ENCODE data around the gene JTB. TPM values are rescaled to one million over a fixed set of nuclear protein-coding genes. Genes with fewer than 3 reads are reported as not detected.

JTB gene
- total and polyA plus RNA-seq, 12 donors: 49.4 to 225 (median 66.1) TPM

DNA sequence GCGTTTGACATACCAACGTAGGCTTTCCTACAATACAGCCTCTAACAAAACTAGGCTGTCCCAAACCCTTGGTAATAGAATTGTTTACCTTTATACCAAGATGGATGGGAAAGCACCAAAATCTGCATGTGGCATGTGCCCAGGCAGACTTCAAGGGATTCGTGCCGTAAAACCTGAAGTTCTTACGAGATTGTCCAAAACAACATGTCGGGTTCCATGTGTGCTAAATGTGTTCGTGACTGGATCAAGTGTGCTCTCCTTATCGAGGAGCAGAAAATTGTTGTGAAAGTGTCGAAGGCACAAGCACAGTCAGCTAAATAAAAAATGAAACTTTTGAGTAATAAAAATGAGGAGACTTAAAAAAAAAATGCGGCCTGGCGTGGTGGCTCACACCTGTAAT, 18.2 kb upstream of the JTB start:
- H3K4me1 ChIP-seq: peaks cover 4 to 39% (median 29%) of the 10 kb centered on the region in 9 donors
- H3K4me3 ChIP-seq: no peak overlapping the region
- no peaks in the 10 kb centered on the region for H3K27me3 ChIP-seq
- no peak for ATAC-seq
- intact Hi-C loops (cut with DNase I): loop anchor here in 2 of 10 donors (10.0 kb wide), 3 partner anchors 189 to 279 kb away; partner anchors contain the start of gene HAX1 (in 1 of the 2)
- no peak for DNase-seq
- no peaks in the 10 kb centered on the region for H3K9me3 ChIP-seq
- WGBS, 2 donors: 91 to 96% methylated on average over 11 of the region's 11 CpGs
- H3K36me3 ChIP-seq: peaks cover 0 to 52% (median 20%) of the 10 kb centered on the region in 9 donors
- no peak overlapping the region for H3K27ac ChIP-seq
- TF ChIP-seq, protein P1, sequence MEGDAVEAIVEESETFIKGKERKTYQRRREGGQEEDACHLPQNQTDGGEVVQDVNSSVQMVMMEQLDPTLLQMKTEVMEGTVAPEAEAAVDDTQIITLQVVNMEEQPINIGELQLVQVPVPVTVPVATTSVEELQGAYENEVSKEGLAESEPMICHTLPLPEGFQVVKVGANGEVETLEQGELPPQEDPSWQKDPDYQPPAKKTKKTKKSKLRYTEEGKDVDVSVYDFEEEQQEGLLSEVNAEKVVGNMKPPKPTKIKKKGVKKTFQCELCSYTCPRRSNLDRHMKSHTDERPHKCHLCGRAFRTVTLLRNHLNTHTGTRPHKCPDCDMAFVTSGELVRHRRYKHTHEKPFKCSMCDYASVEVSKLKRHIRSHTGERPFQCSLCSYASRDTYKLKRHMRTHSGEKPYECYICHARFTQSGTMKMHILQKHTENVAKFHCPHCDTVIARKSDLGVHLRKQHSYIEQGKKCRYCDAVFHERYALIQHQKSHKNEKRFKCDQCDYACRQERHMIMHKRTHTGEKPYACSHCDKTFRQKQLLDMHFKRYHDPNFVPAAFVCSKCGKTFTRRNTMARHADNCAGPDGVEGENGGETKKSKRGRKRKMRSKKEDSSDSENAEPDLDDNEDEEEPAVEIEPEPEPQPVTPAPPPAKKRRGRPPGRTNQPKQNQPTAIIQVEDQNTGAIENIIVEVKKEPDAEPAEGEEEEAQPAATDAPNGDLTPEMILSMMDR (IDR thresholded peaks at IDR 0.05): no peak

DNA sequence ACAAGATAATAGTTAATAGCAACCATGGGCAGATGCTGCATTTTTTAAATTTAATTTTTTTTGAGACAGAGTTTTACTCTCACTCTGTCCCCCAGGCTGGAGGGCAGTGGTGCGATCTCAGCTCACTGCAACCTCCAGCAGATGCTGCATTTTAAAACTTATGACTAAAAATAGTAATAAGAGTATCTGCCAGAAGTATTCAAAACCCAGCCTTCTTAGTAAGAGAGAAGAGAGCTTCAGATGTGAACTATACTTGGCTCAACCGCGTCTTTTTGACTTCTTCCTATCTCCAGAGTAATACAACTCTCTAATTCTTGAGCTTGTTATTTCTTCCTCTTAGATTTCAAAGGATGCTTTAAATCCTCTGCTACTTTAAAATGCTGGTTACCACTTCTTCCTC, 17.7 kb upstream of the JTB start:
- H3K36me3 ChIP-seq: peaks cover 0 to 52% (median 20%) of the 10 kb centered on the region in 9 donors
- no peak overlapping the region for H3K4me3 ChIP-seq
- no peak for ATAC-seq
- no peak for DNase-seq
- H3K27ac ChIP-seq: no peak overlapping the region
- H3K4me1 ChIP-seq: peaks cover 4 to 40% (median 30%) of the 10 kb centered on the region in 9 donors
- no peaks in the 10 kb centered on the region for H3K9me3 ChIP-seq
- TF ChIP-seq, protein P1 (IDR thresholded peaks at IDR 0.05): no peak
- H3K27me3 ChIP-seq: no peaks in the 10 kb centered on the region
- intact Hi-C loops (cut with DNase I): loop anchor here in 2 of 10 donors (10.0 kb wide), 3 partner anchors 190 to 280 kb away; partner anchors contain the start of gene HAX1 (in 1 of the 2)
- WGBS, 2 donors: 70 to 80% methylated on average over 3 of the region's 3 CpGs

DNA sequence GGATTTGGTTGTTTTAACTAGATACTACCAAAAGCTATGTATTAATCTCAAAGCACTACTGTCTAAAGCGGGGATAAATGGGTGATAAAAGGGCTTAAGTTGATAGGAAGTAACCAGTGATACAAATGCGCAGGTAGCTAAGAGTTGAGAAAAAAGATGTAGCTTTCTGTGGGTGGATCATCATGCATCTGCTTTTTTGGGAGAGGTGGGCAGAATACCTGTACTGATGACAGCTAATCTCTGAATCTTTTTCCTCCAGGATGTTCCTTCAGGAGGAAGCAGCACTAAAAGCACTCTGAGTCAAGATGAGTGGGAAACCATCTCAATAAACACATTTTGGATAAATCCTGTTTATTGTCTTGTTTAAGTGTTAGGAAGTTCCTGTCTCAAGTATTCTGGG, 14.3 kb upstream of the JTB start:
- DNase-seq: no peak
- no peak for ATAC-seq
- H3K4me1 ChIP-seq: peaks cover 4 to 51% (median 34%) of the 10 kb centered on the region in 9 donors
- TF ChIP-seq, protein P1 (IDR thresholded peaks at IDR 0.05): no peak
- H3K9me3 ChIP-seq: no peaks in the 10 kb centered on the region
- H3K27me3 ChIP-seq: no peaks in the 10 kb centered on the region
- WGBS, 2 donors: 89 to 91% methylated on average over 2 of the region's 2 CpGs
- H3K36me3 ChIP-seq: peaks cover 0 to 52% (median 20%) of the 10 kb centered on the region in 9 donors
- peak overlapping the region; percentile 67 to 90 (median 81) for H3K4me3 ChIP-seq
- peak overlapping the region in 7 of 10 donors; percentile 0 to 98 (median 93) for H3K27ac ChIP-seq
- intact Hi-C loops (cut with DNase I): loop anchor here in 3 of 10 donors (5.0 to 10.0 kb wide), 5 partner anchors 185 to 283 kb away; partner anchors contain the start of gene HAX1 (in 2 of the 3)

DNA sequence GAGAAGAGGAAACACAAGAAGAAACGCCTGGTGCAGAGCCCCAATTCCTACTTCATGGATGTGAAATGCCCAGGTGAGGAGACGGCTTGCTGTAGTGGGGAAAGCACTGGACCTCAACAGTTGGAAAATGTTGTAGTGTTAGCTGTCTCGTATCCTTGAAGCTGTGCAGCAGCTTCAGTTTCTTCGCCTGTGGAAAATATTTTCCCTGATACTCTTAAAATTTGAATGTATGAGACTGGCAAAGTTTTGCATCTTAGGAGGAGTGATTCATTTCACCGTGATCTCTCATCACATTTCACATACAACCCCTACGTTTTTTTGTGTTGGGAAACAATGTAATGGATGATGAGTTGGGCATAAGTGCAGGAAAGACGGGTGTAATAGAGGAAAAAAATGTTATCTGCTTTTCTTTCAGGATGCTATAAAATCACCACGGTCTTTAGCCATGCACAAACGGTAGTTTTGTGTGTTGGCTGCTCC, 13.7 kb upstream of the JTB start:
- no peak for DNase-seq
- Histone ChIP-seq H3K36me3 (peaks cover 0 to 49% (median 20%) of the 10 kb centered on the region in 9 donors), H3K4me3 (peak overlapping the region; percentile 67 to 90 (median 81)), H3K9me3 (no peaks in the 10 kb centered on the region), H3K27ac (peak overlapping the region; percentile 84 to 98 (median 92)), H3K27me3 (no peaks in the 10 kb centered on the region), H3K4me1 (peaks cover 4 to 55% (median 39%) of the 10 kb centered on the region in 9 donors)
- intact Hi-C loops (cut with DNase I): loop anchor here in 3 of 10 donors (5.0 to 10.0 kb wide), 5 partner anchors 186 to 284 kb away; partner anchors contain the start of gene HAX1 (in 2 of the 3)
- WGBS, 2 donors: 7 to 10% methylated on average over 9 of the region's 9 CpGs
- TF ChIP-seq, protein P1 (IDR thresholded peaks at IDR 0.05): no peak
- no peak for ATAC-seq
